ENCODE results near the gene PON3. TPM values are rescaled to one million over a fixed set of nuclear protein-coding genes. Genes with fewer than 3 reads are reported as not detected.

Gene PON3
- total and polyA plus RNA-seq, 11 donors: 0.21 to 1.8 (median 0.70) TPM

DNA sequence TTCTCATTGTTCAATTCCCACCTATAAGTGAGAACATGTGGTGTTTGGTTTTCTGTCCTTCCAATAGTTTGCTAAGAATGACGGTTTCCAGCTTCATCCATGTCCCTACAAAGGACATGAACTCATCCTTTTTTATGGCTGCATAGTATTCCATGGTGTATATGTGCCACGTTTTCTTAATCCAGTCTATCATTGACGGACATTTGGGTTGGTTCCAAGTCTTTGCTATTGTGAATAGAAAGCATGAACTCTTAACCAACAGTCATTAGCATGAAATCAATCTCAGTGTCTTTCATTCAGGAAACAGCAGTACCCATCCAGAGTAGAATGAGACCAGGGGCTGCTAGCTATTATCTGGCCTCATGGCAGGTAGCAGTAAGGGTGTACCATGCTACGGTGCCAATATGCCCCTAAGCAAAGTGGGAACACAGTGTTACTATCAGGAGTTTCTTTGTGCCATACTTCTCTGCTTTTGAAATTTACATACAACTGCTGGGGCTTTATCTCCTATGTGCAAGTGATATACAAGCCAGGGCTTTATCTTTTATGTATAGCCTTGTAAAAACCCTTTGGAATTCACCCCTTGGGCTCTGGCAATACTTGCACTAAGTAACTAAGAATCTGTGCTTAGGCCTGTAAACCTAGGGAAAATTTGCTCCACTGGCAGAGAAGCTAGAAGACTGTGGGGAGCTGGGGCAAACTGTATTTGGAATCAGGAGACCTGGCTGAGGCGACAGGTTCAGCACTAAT is 33.2 kb upstream of the PON3 start:
- TF ChIP-seq, protein P1, sequence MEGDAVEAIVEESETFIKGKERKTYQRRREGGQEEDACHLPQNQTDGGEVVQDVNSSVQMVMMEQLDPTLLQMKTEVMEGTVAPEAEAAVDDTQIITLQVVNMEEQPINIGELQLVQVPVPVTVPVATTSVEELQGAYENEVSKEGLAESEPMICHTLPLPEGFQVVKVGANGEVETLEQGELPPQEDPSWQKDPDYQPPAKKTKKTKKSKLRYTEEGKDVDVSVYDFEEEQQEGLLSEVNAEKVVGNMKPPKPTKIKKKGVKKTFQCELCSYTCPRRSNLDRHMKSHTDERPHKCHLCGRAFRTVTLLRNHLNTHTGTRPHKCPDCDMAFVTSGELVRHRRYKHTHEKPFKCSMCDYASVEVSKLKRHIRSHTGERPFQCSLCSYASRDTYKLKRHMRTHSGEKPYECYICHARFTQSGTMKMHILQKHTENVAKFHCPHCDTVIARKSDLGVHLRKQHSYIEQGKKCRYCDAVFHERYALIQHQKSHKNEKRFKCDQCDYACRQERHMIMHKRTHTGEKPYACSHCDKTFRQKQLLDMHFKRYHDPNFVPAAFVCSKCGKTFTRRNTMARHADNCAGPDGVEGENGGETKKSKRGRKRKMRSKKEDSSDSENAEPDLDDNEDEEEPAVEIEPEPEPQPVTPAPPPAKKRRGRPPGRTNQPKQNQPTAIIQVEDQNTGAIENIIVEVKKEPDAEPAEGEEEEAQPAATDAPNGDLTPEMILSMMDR (IDR thresholded peaks at IDR 0.05): no peak
- no peak for TF ChIP-seq POLR2A (IDR thresholded peaks at IDR 0.05)
- Histone ChIP-seq H3K36me3 (peaks cover 0 to 4% (median 0%) of the 10 kb centered on the region in 9 donors), H3K27me3 (no peaks in the 10 kb centered on the region), H3K9me3 (peaks cover 0 to 3% (median 0%) of the 10 kb centered on the region in 12 donors), H3K27ac (no peak overlapping the region), H3K4me1 (peaks cover 0 to 11% (median 6%) of the 10 kb centered on the region in 12 donors), H3K4me3 (no peak overlapping the region)
- DNase-seq: no peak
- 71 to 77% (median 74%) methylated on average over 5 of the region's 5 CpGs for WGBS, 4 donors
- intact Hi-C loops (cut with DNase I): no loop called here
- no peak for ATAC-seq

DNA sequence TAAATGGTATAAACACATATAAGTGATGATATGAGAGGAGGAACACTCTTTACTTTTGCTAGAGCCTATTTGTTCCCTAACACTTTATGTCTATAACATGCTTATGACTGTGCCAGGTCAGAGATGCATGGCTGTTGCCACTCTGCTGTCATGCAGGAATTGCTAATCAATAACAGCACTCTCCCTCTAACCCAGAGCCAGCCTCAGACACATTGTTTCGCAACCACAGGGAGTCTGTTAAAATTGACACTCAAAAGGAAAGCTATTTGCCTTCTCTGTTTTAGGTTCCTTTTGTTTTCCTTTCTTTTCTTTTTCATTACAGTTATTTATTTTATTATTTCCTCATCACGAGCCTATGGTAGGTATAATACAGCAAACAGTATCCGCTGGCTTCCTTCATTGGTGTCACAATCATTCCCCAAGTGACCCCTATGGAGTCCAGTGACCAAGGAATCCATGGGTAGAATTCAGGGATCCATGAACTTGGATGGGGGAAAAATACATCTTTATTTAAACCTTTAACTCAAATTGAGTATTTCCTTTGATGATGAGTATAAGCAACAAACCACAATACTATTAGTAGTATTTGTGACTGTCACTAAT is 31.8 kb upstream of the PON3 start:
- DNase-seq (no peak), ATAC-seq (no peak)
- Histone ChIP-seq H3K4me1 (no peaks in the 10 kb centered on the region), H3K27ac (no peak overlapping the region), H3K36me3 (peaks cover 0 to 14% (median 4%) of the 10 kb centered on the region in 9 donors), H3K9me3 (peaks cover 0 to 3% (median 0%) of the 10 kb centered on the region in 12 donors), H3K27me3 (no peaks in the 10 kb centered on the region), H3K4me3 (no peak overlapping the region)
- TF ChIP-seq POLR2A (IDR thresholded peaks at IDR 0.05): no peak
- TF ChIP-seq, protein P1 (IDR thresholded peaks at IDR 0.05): no peak
- intact Hi-C loops (cut with DNase I): no loop called here
- WGBS, 4 donors: 90 to 96% (median 92%) methylated on average over 3 of the region's 3 CpGs

DNA sequence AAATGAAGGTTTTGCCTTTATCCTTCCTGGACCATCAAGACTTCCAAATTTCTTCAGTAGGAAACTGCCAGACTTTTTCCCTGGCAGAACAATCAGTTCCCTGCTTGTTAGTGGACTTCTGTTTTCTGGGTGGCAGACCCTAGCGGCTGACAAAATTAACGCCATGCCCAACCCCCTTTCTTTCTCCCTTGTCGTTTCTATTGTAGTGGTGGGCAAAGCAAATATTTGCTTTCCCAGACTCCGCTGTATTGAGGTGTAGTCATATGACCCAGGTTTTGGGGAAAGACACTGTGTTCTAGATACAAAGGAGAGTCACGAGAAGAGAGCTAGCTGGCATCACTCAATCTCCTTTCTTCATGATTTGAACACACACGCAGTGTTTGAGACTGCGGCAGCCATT is 31.0 kb upstream of the PON3 start:
- TF ChIP-seq POLR2A (IDR thresholded peaks at IDR 0.05): no peak
- TF ChIP-seq, protein P1 (IDR thresholded peaks at IDR 0.05): no peak
- 88 to 94% (median 90%) methylated on average over 7 of the region's 7 CpGs for WGBS, 4 donors
- peaks cover 0 to 3% (median 0%) of the 10 kb centered on the region in 12 donors for H3K9me3 ChIP-seq
- no peak overlapping the region for H3K4me3 ChIP-seq
- H3K27me3 ChIP-seq: no peaks in the 10 kb centered on the region
- no peak overlapping the region for H3K27ac ChIP-seq
- peaks cover 0 to 19% (median 4%) of the 10 kb centered on the region in 9 donors for H3K36me3 ChIP-seq
- ATAC-seq (no peak), DNase-seq (no peak)
- H3K4me1 ChIP-seq: no peaks in the 10 kb centered on the region
- intact Hi-C loops (cut with DNase I): no loop called here

DNA sequence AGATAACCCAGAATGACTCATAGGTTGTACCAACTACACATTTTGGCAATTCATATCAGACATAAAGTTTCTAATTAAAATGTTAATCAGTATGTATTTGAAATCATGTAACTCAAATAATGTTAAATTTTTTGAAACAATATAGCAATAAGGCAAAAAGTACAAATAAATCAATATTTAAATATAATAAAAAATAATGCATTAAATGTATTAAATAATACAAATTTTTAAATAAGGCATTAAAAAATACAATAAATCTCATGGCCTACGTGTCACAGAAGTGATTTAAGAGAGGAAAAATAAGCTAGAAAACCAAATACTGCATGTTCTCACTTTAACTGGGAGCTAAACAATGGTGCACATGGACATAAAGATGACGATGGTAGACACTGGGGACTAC is 29.5 kb upstream of the PON3 start:
- Histone ChIP-seq H3K27ac (no peak overlapping the region), H3K9me3 (peaks cover 0 to 3% (median 0%) of the 10 kb centered on the region in 12 donors), H3K4me3 (no peak overlapping the region), H3K4me1 (peaks cover 0 to 11% (median 0%) of the 10 kb centered on the region in 12 donors), H3K36me3 (peaks cover 0 to 22% (median 4%) of the 10 kb centered on the region in 9 donors), H3K27me3 (no peaks in the 10 kb centered on the region)
- no peak for DNase-seq
- intact Hi-C loops (cut with DNase I): no loop called here
- ATAC-seq: no peak
- 84 to 91% (median 87%) methylated on average over 2 of the region's 2 CpGs for WGBS, 4 donors
- TF ChIP-seq, protein P1 (IDR thresholded peaks at IDR 0.05): no peak
- TF ChIP-seq POLR2A (IDR thresholded peaks at IDR 0.05): no peak
